ENCODE results near the gene FKBP15. TPM values are rescaled to one million over a fixed set of nuclear protein-coding genes. Genes with fewer than 3 reads are reported as not detected.
"Not testable (repeated sequence)": the region's sequence is repeated elsewhere in the genome, so short reads cannot be mapped to it uniquely, and the experiment has no call there.

Gene FKBP15
- total and polyA plus RNA-seq, 3 donors from 2014 or later, result 14.7 to 23.5 (median 23.1) TPM

DNA sequence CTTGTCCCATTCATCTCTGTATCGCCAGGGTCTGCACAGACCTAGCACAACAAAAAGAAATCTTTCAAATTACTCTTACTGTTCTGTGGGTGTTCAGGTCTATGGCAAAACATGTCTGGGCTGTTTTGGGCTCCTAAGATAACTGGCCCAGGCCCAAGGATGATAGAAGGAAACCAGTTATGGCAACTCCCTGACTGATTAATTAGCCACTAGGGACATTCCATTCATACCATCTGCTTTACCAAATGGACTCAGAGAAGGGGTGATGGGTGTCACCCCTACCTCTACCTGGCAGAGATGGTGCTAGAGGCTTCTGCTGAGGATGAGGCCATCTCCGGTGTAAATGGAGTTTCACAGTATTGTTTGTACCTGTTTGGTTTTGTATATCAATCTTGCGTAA is 68.4 kb downstream of the FKBP15 start:
- WGBS, 2 donors, result 89 to 94% methylated on average over 3 of the region's 3 CpGs
- Histone ChIP-seq H3K4me1 (peaks cover 27% of the 10 kb centered on the region), H3K27ac (peak overlapping the region; percentile 93 to 94), H3K9me3 (no peaks in the 10 kb centered on the region), H3K36me3 (ENCODE audit: low read depth, missing control alignments) (no peaks in the 10 kb centered on the region), H3K4me3 (no peak overlapping the region), H3K27me3 (no peaks in the 10 kb centered on the region)
- no peak for DNase-seq
- TF ChIP-seq, protein P1, sequence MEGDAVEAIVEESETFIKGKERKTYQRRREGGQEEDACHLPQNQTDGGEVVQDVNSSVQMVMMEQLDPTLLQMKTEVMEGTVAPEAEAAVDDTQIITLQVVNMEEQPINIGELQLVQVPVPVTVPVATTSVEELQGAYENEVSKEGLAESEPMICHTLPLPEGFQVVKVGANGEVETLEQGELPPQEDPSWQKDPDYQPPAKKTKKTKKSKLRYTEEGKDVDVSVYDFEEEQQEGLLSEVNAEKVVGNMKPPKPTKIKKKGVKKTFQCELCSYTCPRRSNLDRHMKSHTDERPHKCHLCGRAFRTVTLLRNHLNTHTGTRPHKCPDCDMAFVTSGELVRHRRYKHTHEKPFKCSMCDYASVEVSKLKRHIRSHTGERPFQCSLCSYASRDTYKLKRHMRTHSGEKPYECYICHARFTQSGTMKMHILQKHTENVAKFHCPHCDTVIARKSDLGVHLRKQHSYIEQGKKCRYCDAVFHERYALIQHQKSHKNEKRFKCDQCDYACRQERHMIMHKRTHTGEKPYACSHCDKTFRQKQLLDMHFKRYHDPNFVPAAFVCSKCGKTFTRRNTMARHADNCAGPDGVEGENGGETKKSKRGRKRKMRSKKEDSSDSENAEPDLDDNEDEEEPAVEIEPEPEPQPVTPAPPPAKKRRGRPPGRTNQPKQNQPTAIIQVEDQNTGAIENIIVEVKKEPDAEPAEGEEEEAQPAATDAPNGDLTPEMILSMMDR (IDR thresholded peaks at IDR 0.05), result no peak
- TF ChIP-seq POLR2A (IDR thresholded peaks at IDR 0.05), result no peak
- intact Hi-C loops (cut with DNase I; ENCODE audit: low total_unique reads), result no loop called here

- H3K27me3 ChIP-seq, result no peaks in the 10 kb centered on the region
- peak; percentile 61 for DNase-seq
- intact Hi-C loops (cut with DNase I; ENCODE audit: low total_unique reads), result no loop called here
Observed at GRCh38 chr9:113151696-113152630, 69.1 kb downstream of the FKBP15 start.

DNA sequence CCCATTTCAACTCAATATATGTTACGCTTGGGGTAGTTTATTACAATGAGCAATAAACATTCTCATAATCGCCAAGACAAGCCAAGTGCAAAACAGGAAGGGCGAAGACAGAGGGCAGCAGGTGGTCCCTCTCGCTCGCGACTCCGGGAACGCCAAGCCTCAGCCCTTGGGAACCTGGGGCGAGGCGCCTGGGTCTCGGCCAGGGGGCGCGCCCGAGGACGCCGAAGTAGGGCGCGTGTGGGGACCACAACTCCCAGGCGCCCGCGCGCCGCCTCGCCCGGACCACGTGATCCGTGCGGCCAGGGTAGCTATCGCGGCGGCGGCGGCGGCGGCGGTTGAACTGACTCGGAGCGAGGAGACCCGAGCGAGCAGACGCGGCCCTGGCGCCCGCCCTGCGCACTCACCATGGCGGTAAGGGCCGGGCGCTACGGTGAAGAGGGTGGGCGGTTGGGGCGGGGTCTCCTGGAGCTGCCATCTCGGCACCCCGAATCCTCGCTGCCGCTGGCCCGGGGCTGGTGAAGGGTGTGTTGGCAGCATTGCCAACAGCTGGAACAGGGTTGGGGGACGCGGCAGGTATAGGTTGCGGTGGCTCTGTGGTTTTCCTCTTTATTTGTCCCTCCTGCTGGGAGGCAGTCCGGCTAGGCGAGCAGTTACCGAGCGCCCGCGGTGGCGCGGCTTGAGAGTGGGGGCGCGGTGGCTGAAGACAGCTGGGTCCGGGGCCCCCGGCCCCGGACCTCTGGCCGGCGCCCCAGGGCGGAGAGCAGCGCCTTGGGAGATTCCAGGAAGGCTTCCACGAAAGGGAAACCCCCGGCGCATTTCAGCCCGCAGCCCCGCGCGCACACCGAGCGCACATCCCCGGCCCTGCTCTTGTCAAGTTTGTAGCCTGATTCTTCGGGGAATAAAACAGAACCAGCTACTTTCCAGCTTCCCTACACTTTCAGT is 70.1 kb downstream of the FKBP15 start, which contains the start of gene SLC31A2:
Gene SLC31A2, plus strand, starts transcription at position 338 of the 942 bp plus-strand sequence. Its CDS starts 68 bp downstream, at position 406.
- WGBS, 2 donors, result 1% methylated on average over 26 to 87 of the region's 87 CpGs
- Histone ChIP-seq H3K27me3 (no peaks in the 10 kb centered on the region), H3K9me3 (no peaks in the 10 kb centered on the region), H3K4me3 (peak within 1 kb of the TSS; percentile 95 to 99), H3K36me3 (ENCODE audit: low read depth, missing control alignments) (no peaks in the 10 kb centered on the region), H3K4me1 (peaks cover 27% of the 10 kb centered on the region), H3K27ac (peak within 1 kb of the TSS; percentile 93 to 94)
- DNase-seq, result peak; percentile 95
- TF ChIP-seq, protein P1 (IDR thresholded peaks at IDR 0.05), result no peak
- no peak for TF ChIP-seq POLR2A (IDR thresholded peaks at IDR 0.05)
- intact Hi-C loops (cut with DNase I; ENCODE audit: low total_unique reads), result no loop called here

More at GRCh38 chr9:113151696-113152630, 69.1 kb downstream of the FKBP15 start:
- Histone ChIP-seq H3K36me3 (ENCODE audit: low read depth, missing control alignments) (no peaks in the 10 kb centered on the region), H3K27ac (peak overlapping the region; percentile 93 to 94), H3K4me3 (peak overlapping the region; percentile 95 to 99), H3K4me1 (peaks cover 27% of the 10 kb centered on the region), H3K9me3 (no peaks in the 10 kb centered on the region)
- WGBS, 2 donors, result 25 to 26% methylated on average over 11 of the region's 11 CpGs
- TF ChIP-seq POLR2A (IDR thresholded peaks at IDR 0.05), result no peak
- TF ChIP-seq, protein P1 (IDR thresholded peaks at IDR 0.05), result no peak

- 85 to 87% methylated on average over 10 of the region's 10 CpGs for WGBS, 2 donors
- DNase-seq; intact Hi-C loops (cut with DNase I; ENCODE audit: low total_unique reads); H3K9me3 ChIP-seq; H3K36me3 ChIP-seq (ENCODE audit: low read depth, missing control alignments); H3K27me3 ChIP-seq; H3K27ac ChIP-seq; H3K4me3 ChIP-seq: not testable (repeated sequence)
- peaks cover 23% of the 10 kb centered on the region for H3K4me1 ChIP-seq
Observed at GRCh38 chr9:113149561-113149960, 71.5 kb downstream of the FKBP15 start.
